RWPE2 (cell line): ENCODE measurements around the gene ZDHHC17.

Experiments
- ATAC-seq: fragments of 200-7000 bp; cut with Tn5 transposase; 3 replicates; pipeline ENCODE4 v1.9.1; 2021; ENCODE audit warnings: low read depth
- DNase-seq: peaks from one replicate; pipeline ENCODE4 v3.0.0-alpha.2; 2020; ENCODE audit warnings: low spot score
- H3K27ac ChIP-seq: fragments of 450-650 bp; 2 replicates; pipeline ENCODE4 v1.5.1; 2017; ENCODE audit warnings: mild to moderate bottlenecking; ENCODE audit not compliant: poor library complexity, severe bottlenecking
- H3K27me3 ChIP-seq: fragments of 250-450 bp; sonication (Bioruptor Pico); 2 replicates; pipeline ENCODE4 v1.5.1; 2021; ENCODE audit warnings: mild to moderate bottlenecking, moderate library complexity; ENCODE audit not compliant: insufficient read depth, poor library complexity, severe bottlenecking
- H3K36me3 ChIP-seq: fragments of 250-450 bp; sonication (Bioruptor Pico); 2 replicates; pipeline ENCODE4 v1.5.1; 2020; ENCODE audit warnings: low read depth, mild to moderate bottlenecking, moderate library complexity
- H3K4me1 ChIP-seq: fragments of 250-450 bp; sonication (Bioruptor Pico); 2 replicates; pipeline ENCODE4 v1.5.1; 2021; ENCODE audit warnings: mild to moderate bottlenecking, moderate library complexity; ENCODE audit not compliant: insufficient read depth, poor library complexity, severe bottlenecking
- H3K4me3 ChIP-seq: fragments of 250-450 bp; sonication (Bioruptor Pico); 2 replicates; pipeline ENCODE4 v1.5.1; 2021; ENCODE audit warnings: mild to moderate bottlenecking, moderate library complexity; ENCODE audit not compliant: severe bottlenecking
- H3K9me3 ChIP-seq: fragments of 250-450 bp; sonication (Bioruptor Pico); 2 replicates; pipeline ENCODE4 v1.5.1; 2021; ENCODE audit warnings: mild to moderate bottlenecking, moderate library complexity; ENCODE audit not compliant: severe bottlenecking
- TF ChIP-seq, protein P1 (sequence below): fragments of 450-650 bp; IDR thresholded peaks from one replicate; pipeline ENCODE4 v1.5.1; 2017; ENCODE audit warnings: mild to moderate bottlenecking, moderate library complexity; ENCODE audit not compliant: poor library complexity, severe bottlenecking

ZDHHC17 gene

DNA sequence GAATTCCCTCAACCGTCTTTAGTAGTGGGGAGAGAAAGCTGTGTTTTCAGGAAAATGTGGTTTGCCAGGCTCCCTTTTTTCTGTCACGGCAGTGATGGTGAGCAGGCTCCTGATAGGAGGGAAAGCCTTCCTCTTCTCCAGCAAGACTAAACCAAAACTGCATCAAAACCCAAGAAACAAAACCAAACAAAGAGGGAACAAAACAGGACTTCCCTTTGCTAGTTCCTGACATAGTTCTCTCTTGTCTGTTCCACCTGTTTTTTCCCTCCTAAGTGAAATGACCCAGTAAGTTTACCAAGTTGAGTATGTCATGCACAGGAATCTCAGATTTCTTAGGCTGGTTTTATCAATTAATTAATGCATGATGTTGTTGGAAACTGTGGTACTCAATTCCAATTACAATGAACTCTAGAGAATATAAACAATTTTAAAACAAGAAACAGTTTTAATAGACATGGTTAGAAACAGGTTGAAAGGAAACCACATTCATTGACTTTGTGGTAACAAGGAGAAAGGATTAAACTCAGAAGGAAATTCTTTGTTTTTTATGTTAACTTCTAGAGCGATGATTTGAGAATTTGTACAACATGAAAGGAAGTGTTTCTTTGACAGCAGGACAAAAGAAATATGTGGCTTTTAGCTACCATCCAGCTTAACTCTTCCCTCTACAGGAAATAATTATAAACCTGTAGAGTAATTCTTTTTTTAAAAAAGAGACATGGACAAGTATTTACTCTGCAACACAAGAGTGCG, 137.9 kb downstream of the ZDHHC17 start:
- H3K4me3 ChIP-seq: no peak overlapping the region
- TF ChIP-seq, protein P1, sequence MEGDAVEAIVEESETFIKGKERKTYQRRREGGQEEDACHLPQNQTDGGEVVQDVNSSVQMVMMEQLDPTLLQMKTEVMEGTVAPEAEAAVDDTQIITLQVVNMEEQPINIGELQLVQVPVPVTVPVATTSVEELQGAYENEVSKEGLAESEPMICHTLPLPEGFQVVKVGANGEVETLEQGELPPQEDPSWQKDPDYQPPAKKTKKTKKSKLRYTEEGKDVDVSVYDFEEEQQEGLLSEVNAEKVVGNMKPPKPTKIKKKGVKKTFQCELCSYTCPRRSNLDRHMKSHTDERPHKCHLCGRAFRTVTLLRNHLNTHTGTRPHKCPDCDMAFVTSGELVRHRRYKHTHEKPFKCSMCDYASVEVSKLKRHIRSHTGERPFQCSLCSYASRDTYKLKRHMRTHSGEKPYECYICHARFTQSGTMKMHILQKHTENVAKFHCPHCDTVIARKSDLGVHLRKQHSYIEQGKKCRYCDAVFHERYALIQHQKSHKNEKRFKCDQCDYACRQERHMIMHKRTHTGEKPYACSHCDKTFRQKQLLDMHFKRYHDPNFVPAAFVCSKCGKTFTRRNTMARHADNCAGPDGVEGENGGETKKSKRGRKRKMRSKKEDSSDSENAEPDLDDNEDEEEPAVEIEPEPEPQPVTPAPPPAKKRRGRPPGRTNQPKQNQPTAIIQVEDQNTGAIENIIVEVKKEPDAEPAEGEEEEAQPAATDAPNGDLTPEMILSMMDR: no peak

More for the DNA sequence above, 137.9 kb downstream of the ZDHHC17 start:
- H3K4me1 ChIP-seq: no peaks in the 10 kb centered on the region
- no peaks in the 10 kb centered on the region for H3K9me3 ChIP-seq
- H3K27me3 ChIP-seq: no peaks in the 10 kb centered on the region
- ATAC-seq (no peak), DNase-seq (no peak)
- H3K36me3 ChIP-seq: no peaks in the 10 kb centered on the region
- H3K27ac ChIP-seq: no peak overlapping the region
